H1 (cell line): ENCODE results near the gene MECP2. TPM values are rescaled to one million over a fixed set of nuclear protein-coding genes. Genes with fewer than 3 reads are reported as not detected.

Source experiments
- CTCF ChIA-PET: fragments of 300-600 bp; sonication (Branson Sonifier 250); formaldehyde crosslinking; loops from one replicate; lab custom pipeline; 2021; ENCODE audit not compliant: partially characterized antibody; lab: Charles Lee
- POLR2A ChIA-PET: fragments of 300-600 bp; sonication (Branson Sonifier 250); formaldehyde crosslinking; loops from one replicate; lab custom pipeline; 2021; ENCODE audit warnings: inconsistent platforms; ENCODE audit not compliant: partially characterized antibody; lab: Charles Lee
- DNase-seq, 2 experiments: peaks; one replicate each; pipeline versions ENCODE4 v3.0.0 to v3.0.0-alpha.2; 2010 to 2022; ENCODE audit warnings: low spot score in 2 of 2, low read depth in 1 of 2, mixed read lengths in 1 of 2
- FAIRE-seq: peaks from 2 replicates; lab custom pipeline; 2011; peaks lifted over from hg19 to GRCh38; lab: Jason Lieb, UNC
- H2AFZ ChIP-seq: 2 replicates; pipeline ENCODE4 v1.8.1; 2012; ENCODE audit warnings: low read length, inconsistent platforms
- H2AK5ac ChIP-seq: 2 replicates; pipeline ENCODE4 v1.6.1; 2013; ENCODE audit warnings: low read depth, low read length
- H2BK120ac ChIP-seq: replicated peaks from 2 replicates; pipeline ENCODE3; 2013; ENCODE audit warnings: low read depth, low read length, inconsistent platforms
- H2BK12ac ChIP-seq: 2 replicates; pipeline ENCODE4 v1.6.1; 2013; ENCODE audit warnings: low read depth, low read length
- H2BK15ac ChIP-seq: 2 replicates; pipeline ENCODE4 v1.6.1; 2013; ENCODE audit warnings: low read length
- H2BK20ac ChIP-seq: 2 replicates; pipeline ENCODE4 v1.6.1; 2013; ENCODE audit warnings: low read length
- H2BK5ac ChIP-seq: 2 replicates; pipeline ENCODE4 v1.6.1; 2013; ENCODE audit warnings: low read depth, low read length
- H3K14ac ChIP-seq: 2 replicates; pipeline ENCODE4 v1.6.1; 2013; ENCODE audit warnings: inconsistent platforms; ENCODE audit not compliant: insufficient read length
- H3K18ac ChIP-seq: 2 replicates; pipeline ENCODE4 v1.6.1; 2013; ENCODE audit warnings: low read length; ENCODE audit errors: extremely low read depth
- H3K23ac ChIP-seq: 2 replicates; pipeline ENCODE4 v1.6.1; 2013; ENCODE audit warnings: inconsistent platforms; ENCODE audit not compliant: insufficient read length
- H3K23me2 ChIP-seq: 2 replicates; pipeline ENCODE4 v1.6.1; 2013; ENCODE audit warnings: low read depth, low read length
- H3K27ac ChIP-seq: 2 replicates; pipeline ENCODE4 v1.6.1; 2011; ENCODE audit warnings: low read depth, low read length, inconsistent platforms
- H3K27me3 ChIP-seq, 4 experiments: replicated peaks in 1 of 4; 1 replicate in 1 of 4; 2 replicates in 3 of 4; pipeline versions ENCODE4 v1.6.1 to v1.8.1; 2011 to 2013; ENCODE audit warnings: low read length in 3 of 4, mild to moderate bottlenecking in 3 of 4, inconsistent platforms in 2 of 4, mixed read lengths in 2 of 4, moderate library complexity in 1 of 4; ENCODE audit not compliant: control insufficient read depth in 3 of 4, insufficient read depth in 3 of 4; ENCODE audit errors: extremely low read depth in 1 of 4
- H3K36me3 ChIP-seq, 4 experiments: 2 replicates each; pipeline versions ENCODE4 v1.6.1 to v1.8.1; 2011 to 2013; ENCODE audit warnings: mild to moderate bottlenecking in 4 of 4, low read length in 3 of 4, moderate library complexity in 2 of 4, control low read depth in 1 of 4, inconsistent platforms in 1 of 4; ENCODE audit not compliant: insufficient read depth in 4 of 4, control insufficient read depth in 2 of 4
- H3K4ac ChIP-seq: replicated peaks from 2 replicates; pipeline ENCODE3; 2013; ENCODE audit warnings: low read length, low read depth, mixed read lengths, inconsistent platforms; ENCODE audit not compliant: insufficient read length
- H3K4me1 ChIP-seq, 4 experiments: replicated peaks in 1 of 4; 1 replicate in 1 of 4; 2 replicates in 3 of 4; pipeline versions ENCODE4 v1.6.1 to v1.8.1; 2011 to 2013; ENCODE audit warnings: low read length in 3 of 4, inconsistent platforms in 2 of 4, mixed read lengths in 1 of 4; ENCODE audit not compliant: insufficient read depth in 4 of 4, control insufficient read depth in 3 of 4
- H3K4me2 ChIP-seq, 2 experiments: 2 replicates each; pipeline versions ENCODE4 v1.6.1 to v1.8.1; 2011 to 2013; ENCODE audit warnings: low read depth in 2 of 2, low read length in 2 of 2, control low read depth in 1 of 2, inconsistent platforms in 1 of 2, mild to moderate bottlenecking in 1 of 2; ENCODE audit not compliant: insufficient read depth in 1 of 2
- H3K4me3 ChIP-seq, 4 experiments: fragments of 200-600, 300-600 bp in 1 of 4; sonication (generic), shearing (Covaris generic), sonication (Bioruptor Twin) in 1 of 4; 2 replicates each; pipeline versions ENCODE4 v1.5.1 to v1.8.1; 2011 to 2016; ENCODE audit warnings: low read length in 4 of 4, low read depth in 3 of 4, control low read depth in 2 of 4, inconsistent platforms in 2 of 4, mild to moderate bottlenecking in 2 of 4, mixed read lengths in 1 of 4, moderate library complexity in 1 of 4; ENCODE audit not compliant: insufficient read depth in 2 of 4; ENCODE audit errors: extremely low read depth in 1 of 4
- H3K56ac ChIP-seq: replicated peaks from 2 replicates; pipeline ENCODE3; 2013; ENCODE audit warnings: low read depth, mild to moderate bottlenecking, mixed read lengths, low read length, inconsistent platforms; ENCODE audit not compliant: insufficient read length
- H3K79me1 ChIP-seq: 2 replicates; pipeline ENCODE4 v1.6.1; 2013; ENCODE audit warnings: low read depth, low read length, control low read depth
- H3K79me2 ChIP-seq, 2 experiments: 2 replicates each; pipeline versions ENCODE4 v1.6.1 to v1.8.1; 2012 to 2013; ENCODE audit warnings: low read length in 2 of 2, mild to moderate bottlenecking in 2 of 2, inconsistent platforms in 1 of 2; ENCODE audit not compliant: insufficient read depth in 2 of 2, control insufficient read depth in 1 of 2
- H3K9ac ChIP-seq, 4 experiments: replicated peaks in 1 of 4; 1 replicate in 1 of 4; 2 replicates in 3 of 4; pipeline versions ENCODE4 v1.6.1 to v1.8.1; 2011 to 2013; ENCODE audit warnings: low read depth in 3 of 4, low read length in 3 of 4, control low read depth in 2 of 4, mild to moderate bottlenecking in 2 of 4, moderate library complexity in 2 of 4, inconsistent platforms in 1 of 4; ENCODE audit errors: extremely low read depth in 1 of 4
- H3K9me3 ChIP-seq, 2 experiments: 2 replicates each; pipeline versions ENCODE4 v1.6.1 to v1.8.1; 2012 to 2013; ENCODE audit warnings: mild to moderate bottlenecking in 2 of 2, moderate library complexity in 2 of 2, control low read depth in 1 of 2, inconsistent platforms in 1 of 2, low read depth in 1 of 2, low read length in 1 of 2, mixed read lengths in 1 of 2; ENCODE audit not compliant: insufficient read depth in 2 of 2
- H4K20me1 ChIP-seq, 2 experiments: replicated peaks in 1 of 2; 2 replicates each; pipeline versions ENCODE3 to v1.8.1; 2011 to 2013; ENCODE audit warnings: inconsistent platforms in 2 of 2, low read length in 2 of 2, mild to moderate bottlenecking in 1 of 2; ENCODE audit not compliant: insufficient read depth in 2 of 2, control insufficient read depth in 1 of 2
- H4K5ac ChIP-seq: 2 replicates; pipeline ENCODE4 v1.6.1; 2013; ENCODE audit warnings: low read length, low read depth, mixed read lengths, inconsistent platforms; ENCODE audit not compliant: insufficient read length
- H4K8ac ChIP-seq: 2 replicates; pipeline ENCODE4 v1.8.0; 2013; ENCODE audit warnings: mild to moderate bottlenecking, moderate library complexity, low read length, inconsistent platforms; ENCODE audit not compliant: insufficient read depth; ENCODE audit errors: extremely low read depth
- H4K91ac ChIP-seq: replicated peaks from 2 replicates; pipeline ENCODE3; 2013; ENCODE audit warnings: low read length, mixed read lengths, inconsistent platforms; ENCODE audit not compliant: insufficient read length
- BCL11A ChIP-seq, 2 experiments: IDR thresholded peaks; one replicate each; pipeline ENCODE4 v1.6.1; 2011; ENCODE audit warnings: low read depth in 2 of 2, low read length in 2 of 2, mild to moderate bottlenecking in 2 of 2
- CTBP2 ChIP-seq: IDR thresholded peaks from 2 replicates; pipeline ENCODE4 v1.7.0; 2011; ENCODE audit warnings: borderline replicate concordance, mild to moderate bottlenecking, moderate library complexity, mixed read lengths, low read length; ENCODE audit not compliant: insufficient read depth, insufficient read length
- EP300 ChIP-seq, 2 experiments: IDR thresholded peaks; 1 replicate in 1 of 2; 2 replicates in 1 of 2; pipeline ENCODE4 v1.6.1; 2011 to 2012; ENCODE audit warnings: low read depth in 2 of 2, low read length in 2 of 2, mild to moderate bottlenecking in 2 of 2, borderline replicate concordance in 1 of 2, inconsistent platforms in 1 of 2, moderate library complexity in 1 of 2
- GABPA ChIP-seq: IDR thresholded peaks from 2 replicates; pipeline ENCODE4 v1.6.1; 2011; ENCODE audit warnings: mild to moderate bottlenecking, low read length, moderate library complexity, borderline replicate concordance; ENCODE audit not compliant: insufficient read depth
- GTF2F1 ChIP-seq: IDR thresholded peaks from 2 replicates; pipeline ENCODE4 v1.6.1; 2012; ENCODE audit warnings: low read depth, low read length, improper control_type of control experiment, borderline replicate concordance
- NANOG ChIP-seq: IDR thresholded peaks from 2 replicates; pipeline ENCODE4 v1.6.1; 2011; ENCODE audit warnings: low read length, low read depth, mild to moderate bottlenecking, inconsistent platforms; ENCODE audit not compliant: insufficient read depth, poor library complexity, severe bottlenecking
- PHF8 ChIP-seq: fragments of 200-600 bp; sonication (generic); conservative IDR thresholded peaks from 2 replicates; pipeline ENCODE4 v1.7.1; 2012; ENCODE audit warnings: low read depth, mild to moderate bottlenecking, inconsistent platforms, low read length, moderate library complexity
- POLR2AphosphoS5 ChIP-seq: IDR thresholded peaks from 2 replicates; pipeline ENCODE4 v1.6.1; 2011; ENCODE audit warnings: low read depth, low read length
- RBBP5 ChIP-seq: IDR thresholded peaks from 2 replicates; pipeline ENCODE4 v1.7.1; 2012; ENCODE audit warnings: low read depth, mild to moderate bottlenecking, inconsistent platforms, low read length, moderate library complexity, borderline replicate concordance
- SAP30 ChIP-seq: fragments of 300-600 bp; sonication (generic); IDR thresholded peaks from 2 replicates; pipeline ENCODE4 v1.7.1; 2012; ENCODE audit warnings: low read length, moderate library complexity, mild to moderate bottlenecking, inconsistent platforms; ENCODE audit not compliant: insufficient read depth, insufficient replicate concordance
- SIX5 ChIP-seq: IDR thresholded peaks from 2 replicates; pipeline ENCODE4 v1.6.1; 2011; ENCODE audit warnings: mild to moderate bottlenecking, low read depth, low read length
- TBP ChIP-seq: IDR thresholded peaks from 2 replicates; pipeline ENCODE4 v1.6.1; 2011; ENCODE audit warnings: low read depth, low read length, improper control_type of control experiment
- whole genome bisulfite sequencing, 2 experiments: shearing (Covaris generic) in 1 of 2; methylation state at CpG; one replicate each; pipeline versions ENCODE4 v1.1.6 to v1.1.7; 2013 to 2015; ENCODE audit warnings: low lambda C conversion rate in 2 of 2, mixed read lengths in 2 of 2, inconsistent platforms in 1 of 2, low coverage in 1 of 2, missing lambda C conversion rate in 1 of 2; ENCODE audit not compliant: insufficient replicate concordance in 2 of 2, insufficient coverage in 1 of 2, insufficient read length in 1 of 2; ENCODE audit errors: extremely low coverage in 1 of 2, missing lambda C conversion rate in 1 of 2; 5-methylcytosine and 5-hydroxymethylcytosine counted together
- polyA plus RNA-seq, 7 experiments: library from polyadenylated mRNA; depleted of rRNA in 3 of 7; stranded (reverse) in 5 of 7; unstranded in 2 of 7; fragments of >200 nt in 5 of 7; fragments of 200-250 nt in 2 of 7; gene quantifications; 1 replicate in 5 of 7; 2 replicates in 1 of 7; 4 replicates in 1 of 7; pipeline versions ENCODE4 v1.2.1 to v1.2.3, GENCODE V29; 2011 to 2013; ENCODE audit warnings: missing spikeins in 2 of 7, mixed read lengths in 2 of 7
- total RNA-seq: library from RNA; stranded (reverse); fragmentation: NEBNext Ultra II Directional; extraction: Animal tissue kit (Norgen Biotek cat#: 25700); gene quantifications from 2 replicates; pipeline ENCODE4 v1.2.1, GENCODE V29; 2021
- TF ChIP-seq, protein P1 (sequence below): IDR thresholded peaks from 2 replicates; pipeline ENCODE4 v1.6.1; 2012; ENCODE audit warnings: inconsistent platforms

Gene MECP2
- total and polyA plus RNA-seq, 2 of the 8 experiments (the other 6 are each of a cell fraction or from before 2014, with no cell fraction given): 5.0 to 32.4 TPM

DNA sequence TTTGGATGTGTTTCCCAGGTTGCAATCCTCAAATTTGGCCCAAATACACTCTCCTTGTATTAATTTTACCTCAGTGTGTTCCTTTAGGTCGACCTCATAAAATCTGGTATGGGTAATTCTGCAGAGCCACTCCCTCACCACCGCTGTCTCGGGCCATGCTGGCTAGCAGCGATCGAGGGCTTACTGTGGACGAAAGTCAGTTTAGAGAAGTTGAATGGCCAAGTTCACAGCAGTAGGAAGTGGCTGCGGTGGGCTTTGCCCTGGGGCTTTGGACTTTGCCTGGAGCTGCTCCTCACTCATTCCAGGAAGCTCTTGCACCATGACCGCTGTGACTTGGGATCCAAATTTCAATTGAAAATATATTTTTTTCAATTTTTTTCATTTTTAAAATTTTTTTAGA lies 105.3 kb downstream of the MECP2 start:
- no peaks in the 10 kb centered on the region for H3K79me1 ChIP-seq
- no peak overlapping the region for H3K4ac ChIP-seq
- no peaks in the 10 kb centered on the region for H3K27me3 ChIP-seq
- H2BK20ac ChIP-seq: no peak overlapping the region
- H3K9ac ChIP-seq: no peak overlapping the region
- H3K79me2 ChIP-seq: no peaks in the 10 kb centered on the region
- WGBS, 2 experiments: 92% methylated on average over 8 of the region's 8 CpGs; no CpG with 5 or more reads in 1 of the 2 experiments
- H3K9me3 ChIP-seq: no peaks in the 10 kb centered on the region
- no peak overlapping the region for H2BK5ac ChIP-seq
- H2BK15ac ChIP-seq: no peak overlapping the region
- H2AFZ ChIP-seq: no peak overlapping the region
- H3K4me3 ChIP-seq: no peak overlapping the region
- no peak overlapping the region for H4K5ac ChIP-seq
- H3K27ac ChIP-seq: no peak overlapping the region
- no peak overlapping the region for H4K91ac ChIP-seq
- H3K36me3 ChIP-seq: no peaks in the 10 kb centered on the region
- H3K23ac ChIP-seq: no peak overlapping the region
- H3K18ac ChIP-seq: no peak overlapping the region
- H3K14ac ChIP-seq: no peak overlapping the region
- DNase-seq: no peak
- no peaks in the 10 kb centered on the region for H3K4me1 ChIP-seq
- H2BK12ac ChIP-seq: no peak overlapping the region
- H3K4me2 ChIP-seq: no peak overlapping the region
- CTCF ChIA-PET: interaction anchor here (1.1 kb wide), 1 partner anchor 18 kb away, joined by 4 read pairs; no protein-coding TSS in a partner anchor
- no peak for FAIRE-seq
- no peak overlapping the region for H2AK5ac ChIP-seq
- no peaks in the 10 kb centered on the region; the same call in 1 of the 2 replicates for H3K23me2 ChIP-seq
- no peak overlapping the region for H3K56ac ChIP-seq
- H4K8ac ChIP-seq: no peak overlapping the region
- H2BK120ac ChIP-seq: no peak overlapping the region
- POLR2A ChIA-PET: no interaction called here
- no peak for TF ChIP-seq PHF8
- no peak for TF ChIP-seq SAP30
- no peak for TF ChIP-seq CTBP2
- no peak for TF ChIP-seq GTF2F1
- TF ChIP-seq, protein P1, sequence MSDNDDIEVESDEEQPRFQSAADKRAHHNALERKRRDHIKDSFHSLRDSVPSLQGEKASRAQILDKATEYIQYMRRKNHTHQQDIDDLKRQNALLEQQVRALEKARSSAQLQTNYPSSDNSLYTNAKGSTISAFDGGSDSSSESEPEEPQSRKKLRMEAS: no peak
- no peak for TF ChIP-seq TBP
- no peak for TF ChIP-seq NANOG
- TF ChIP-seq BCL11A (IDR thresholded peaks at IDR 0.05; ENCODE audit: low read depth in 2 of 2, low read length in 2 of 2): no peak
- TF ChIP-seq EP300 (IDR thresholded peaks at IDR 0.05; ENCODE audit: borderline replicate concordance in 1 of 2, low read depth in 2 of 2, low read length in 2 of 2): no peak
- TF ChIP-seq SIX5: no peak
- no peak for TF ChIP-seq GABPA
- TF ChIP-seq RBBP5: no peak
- no peak for TF ChIP-seq POLR2AphosphoS5
- no peaks in the 10 kb centered on the region for H4K20me1 ChIP-seq
